Measurements from ENCODE around the gene LANCL2.

GRCh38 chr7:55427800-55428199 is 62.7 kb downstream of the LANCL2 start:
- TF ChIP-seq POLR2A (IDR thresholded peaks at IDR 0.05) = no peak
- TF ChIP-seq, protein P1, sequence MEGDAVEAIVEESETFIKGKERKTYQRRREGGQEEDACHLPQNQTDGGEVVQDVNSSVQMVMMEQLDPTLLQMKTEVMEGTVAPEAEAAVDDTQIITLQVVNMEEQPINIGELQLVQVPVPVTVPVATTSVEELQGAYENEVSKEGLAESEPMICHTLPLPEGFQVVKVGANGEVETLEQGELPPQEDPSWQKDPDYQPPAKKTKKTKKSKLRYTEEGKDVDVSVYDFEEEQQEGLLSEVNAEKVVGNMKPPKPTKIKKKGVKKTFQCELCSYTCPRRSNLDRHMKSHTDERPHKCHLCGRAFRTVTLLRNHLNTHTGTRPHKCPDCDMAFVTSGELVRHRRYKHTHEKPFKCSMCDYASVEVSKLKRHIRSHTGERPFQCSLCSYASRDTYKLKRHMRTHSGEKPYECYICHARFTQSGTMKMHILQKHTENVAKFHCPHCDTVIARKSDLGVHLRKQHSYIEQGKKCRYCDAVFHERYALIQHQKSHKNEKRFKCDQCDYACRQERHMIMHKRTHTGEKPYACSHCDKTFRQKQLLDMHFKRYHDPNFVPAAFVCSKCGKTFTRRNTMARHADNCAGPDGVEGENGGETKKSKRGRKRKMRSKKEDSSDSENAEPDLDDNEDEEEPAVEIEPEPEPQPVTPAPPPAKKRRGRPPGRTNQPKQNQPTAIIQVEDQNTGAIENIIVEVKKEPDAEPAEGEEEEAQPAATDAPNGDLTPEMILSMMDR (IDR thresholded peaks at IDR 0.05) = no peak
- TF ChIP-seq POLR2AphosphoS5 (IDR thresholded peaks at IDR 0.05) = no peak
- TF ChIP-seq EP300 (IDR thresholded peaks at IDR 0.05) = no peak
